Neural progenitor cell (in vitro differentiated cells): Measurements from ENCODE around the gene COL19A1.

ENCODE experiments used
- EZH2 ChIP-seq: fragments of 200-600 bp; sonication (generic); IDR thresholded peaks from 2 replicates; pipeline ENCODE4 v1.6.1; 2017; ENCODE audit warnings: antibody characterized with exemption, mild to moderate bottlenecking, moderate library complexity
- TF ChIP-seq, protein P1 (sequence below): fragments of 200-600 bp; sonication (generic); IDR thresholded peaks from 2 replicates; pipeline ENCODE4 v1.5.1; 2017; ENCODE audit warnings: antibody characterized with exemption, mild to moderate bottlenecking

- TF ChIP-seq, protein P1, sequence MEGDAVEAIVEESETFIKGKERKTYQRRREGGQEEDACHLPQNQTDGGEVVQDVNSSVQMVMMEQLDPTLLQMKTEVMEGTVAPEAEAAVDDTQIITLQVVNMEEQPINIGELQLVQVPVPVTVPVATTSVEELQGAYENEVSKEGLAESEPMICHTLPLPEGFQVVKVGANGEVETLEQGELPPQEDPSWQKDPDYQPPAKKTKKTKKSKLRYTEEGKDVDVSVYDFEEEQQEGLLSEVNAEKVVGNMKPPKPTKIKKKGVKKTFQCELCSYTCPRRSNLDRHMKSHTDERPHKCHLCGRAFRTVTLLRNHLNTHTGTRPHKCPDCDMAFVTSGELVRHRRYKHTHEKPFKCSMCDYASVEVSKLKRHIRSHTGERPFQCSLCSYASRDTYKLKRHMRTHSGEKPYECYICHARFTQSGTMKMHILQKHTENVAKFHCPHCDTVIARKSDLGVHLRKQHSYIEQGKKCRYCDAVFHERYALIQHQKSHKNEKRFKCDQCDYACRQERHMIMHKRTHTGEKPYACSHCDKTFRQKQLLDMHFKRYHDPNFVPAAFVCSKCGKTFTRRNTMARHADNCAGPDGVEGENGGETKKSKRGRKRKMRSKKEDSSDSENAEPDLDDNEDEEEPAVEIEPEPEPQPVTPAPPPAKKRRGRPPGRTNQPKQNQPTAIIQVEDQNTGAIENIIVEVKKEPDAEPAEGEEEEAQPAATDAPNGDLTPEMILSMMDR: no peak
- TF ChIP-seq EZH2: no peak
Observed at GRCh38 chr6:69819138-69819537, 47.2 kb upstream of the COL19A1 start.
